H1 (cell line): ENCODE data around the gene CACNA2D3. TPM values are rescaled to one million over a fixed set of nuclear protein-coding genes. Genes with fewer than 3 reads are reported as not detected.

Source experiments
- BACH1 ChIP-seq: IDR thresholded peaks from 2 replicates; pipeline ENCODE4 v1.6.1; 2012; ENCODE audit warnings: low read length, improper control_type of control experiment
- CBX5 ChIP-seq: fragments of 300-800, 300-1000 bp; sonication (generic); IDR thresholded peaks from 2 replicates; pipeline ENCODE4 v1.7.1; 2016; ENCODE audit warnings: antibody characterized with exemption, low read length, low read depth
- CHD2 ChIP-seq: IDR thresholded peaks from 2 replicates; pipeline ENCODE4 v1.6.1; 2012; ENCODE audit warnings: low read length, improper control_type of control experiment
- HDAC6 ChIP-seq: IDR thresholded peaks from one replicate; pipeline ENCODE4 v1.7.1; 2012; ENCODE audit warnings: low read depth, mild to moderate bottlenecking, inconsistent platforms, low read length, moderate library complexity
- JUND ChIP-seq: IDR thresholded peaks from 2 replicates; pipeline ENCODE4 v1.6.1; 2011; ENCODE audit warnings: mild to moderate bottlenecking, improper control_type of control experiment, low read length
- POLR2AphosphoS5 ChIP-seq: IDR thresholded peaks from 2 replicates; pipeline ENCODE4 v1.6.1; 2011; ENCODE audit warnings: low read depth, low read length
- polyA plus RNA-seq, 7 experiments: library from polyadenylated mRNA; depleted of rRNA in 3 of 7; stranded (reverse) in 5 of 7; unstranded in 2 of 7; fragments of >200 nt in 5 of 7; fragments of 200-250 nt in 2 of 7; gene quantifications; 1 replicate in 5 of 7; 2 replicates in 1 of 7; 4 replicates in 1 of 7; pipeline versions ENCODE4 v1.2.1 to v1.2.3, GENCODE V29; 2011 to 2013; ENCODE audit warnings: missing spikeins in 2 of 7, mixed read lengths in 2 of 7
- total RNA-seq: library from RNA; stranded (reverse); fragmentation: NEBNext Ultra II Directional; extraction: Animal tissue kit (Norgen Biotek cat#: 25700); gene quantifications from 2 replicates; pipeline ENCODE4 v1.2.1, GENCODE V29; 2021

Gene CACNA2D3
- total and polyA plus RNA-seq, 2 of the 8 experiments (the other 6 are each of a cell fraction or from before 2014, with no cell fraction given): 1.5 to 1.8 TPM

GRCh38 chr3:54270816-54271526, 148.6 kb downstream of the CACNA2D3 start (continued):
- TF ChIP-seq CHD2 (no peak), JUND (no peak), POLR2AphosphoS5 (no peak), HDAC6 (no peak), CBX5 (no peak), BACH1 (no peak)
